Activated T-cell treated with anti-CD3 and anti-CD28 coated beads, Interleukin-2, amount 50 U/mL, for 72 hours (primary cell): ENCODE data around the gene FOXP1. TPM values are rescaled to one million over a fixed set of nuclear protein-coding genes. Genes with fewer than 3 reads are reported as not detected.

Experiments used
- ATAC-seq, 2 donors: fragments of 150-1000 bp; cut with Tn5 transposase; replicated peaks in 1 of 2; 2 replicates each; pipeline ENCODE4 v1.10.0; 2021; ENCODE audit warnings: moderate library complexity in 2 of 2, mild to moderate bottlenecking in 1 of 2
- DNase-seq, 2 donors: peaks; one replicate each; pipeline ENCODE4 v3.0.0; 2021 to 2022; ENCODE audit warnings: mixed read lengths in 1 of 2
- H3K27ac Mint-ChIP-seq: one replicate; pipeline ENCODE4 v1.8.0; 2022; ENCODE audit warnings: mild to moderate bottlenecking, moderate library complexity, mixed read lengths
- H3K27me3 Mint-ChIP-seq: one replicate; pipeline ENCODE4 v1.8.0; 2022; ENCODE audit warnings: low read depth, mixed read lengths
- H3K36me3 Mint-ChIP-seq, 2 donors: one replicate each; pipeline ENCODE4 v1.8.0; 2022; ENCODE audit warnings: mixed read lengths in 2 of 2, mild to moderate bottlenecking in 1 of 2; ENCODE audit not compliant: insufficient read depth in 2 of 2
- H3K4me1 Mint-ChIP-seq: one replicate; pipeline ENCODE4 v1.8.0; 2022; ENCODE audit warnings: low read depth, mixed read lengths
- H3K4me3 Mint-ChIP-seq, 2 donors: one replicate each; pipeline ENCODE4 v1.8.0; 2022; ENCODE audit warnings: mild to moderate bottlenecking in 2 of 2, mixed read lengths in 2 of 2, moderate library complexity in 2 of 2
- H3K9me3 Mint-ChIP-seq, 2 donors: one replicate each; pipeline ENCODE4 v1.8.0; 2022; ENCODE audit warnings: mixed read lengths in 2 of 2
- total RNA-seq, 2 donors: library from RNA; stranded (reverse); gene quantifications; one replicate each; pipeline ENCODE4 v1.2.3, GENCODE V29; 2022

FOXP1 gene
- total RNA-seq, 2 donors from 2014 or later: 124 to 156 TPM

- Mint-ChIP-seq H3K27ac (peak overlapping the region; percentile 31), H3K9me3 (peaks cover 0 to 1% of the 10 kb centered on the region in 2 donors), H3K27me3 (no peaks in the 10 kb centered on the region), H3K4me3 (peak overlapping the region in 1 of 2 donors; percentile 2), H3K36me3 (peaks cover 3 to 9% of the 10 kb centered on the region in 2 donors), H3K4me1 (peaks cover 86% of the 10 kb centered on the region)
- ATAC-seq (no peak), DNase-seq (no peak)
Measured at GRCh38 chr3:71271596-71271995, 311.9 kb downstream of the FOXP1 start.

GRCh38 chr3:71269906-71270305 lies 313.6 kb downstream of the FOXP1 start:
- H3K4me3 Mint-ChIP-seq: peak overlapping the region; percentile 50 to 71
- H3K9me3 Mint-ChIP-seq: peaks cover 0 to 1% of the 10 kb centered on the region in 2 donors
- H3K4me1 Mint-ChIP-seq: peaks cover 87% of the 10 kb centered on the region
- peak overlapping the region; percentile 62 for H3K27ac Mint-ChIP-seq
- DNase-seq (peak; percentile 6 to 19), ATAC-seq (peak; percentile 59 to 62)
- peaks cover 10 to 11% of the 10 kb centered on the region in 2 donors for H3K36me3 Mint-ChIP-seq
- no peaks in the 10 kb centered on the region for H3K27me3 Mint-ChIP-seq

GRCh38 chr3:71268462-71268999 lies 315.0 kb downstream of the FOXP1 start:
- no peaks in the 10 kb centered on the region for H3K9me3 Mint-ChIP-seq
- peak overlapping the region; percentile 22 to 29 for H3K4me3 Mint-ChIP-seq
- H3K27ac Mint-ChIP-seq: peak overlapping the region; percentile 22
- H3K4me1 Mint-ChIP-seq: peaks cover 89% of the 10 kb centered on the region
- ATAC-seq (no peak), DNase-seq (no peak)
- H3K27me3 Mint-ChIP-seq: no peaks in the 10 kb centered on the region
- peaks cover 10 to 11% of the 10 kb centered on the region in 2 donors for H3K36me3 Mint-ChIP-seq

- peak in 1 of 2 donors; percentile 21 for ATAC-seq
- DNase-seq: no peak
- H3K36me3 Mint-ChIP-seq: peaks cover 5 to 10% of the 10 kb centered on the region in 2 donors
- peak overlapping the region in 1 of 2 donors; percentile 9 for H3K4me3 Mint-ChIP-seq
- no peaks in the 10 kb centered on the region for H3K9me3 Mint-ChIP-seq
- H3K4me1 Mint-ChIP-seq: peaks cover 92% of the 10 kb centered on the region
- H3K27ac Mint-ChIP-seq: peak overlapping the region; percentile 8
- H3K27me3 Mint-ChIP-seq: no peaks in the 10 kb centered on the region
Measured at GRCh38 chr3:71266875-71267274, 316.7 kb downstream of the FOXP1 start.

- ATAC-seq (no peak), DNase-seq (no peak)
- H3K36me3 Mint-ChIP-seq: peaks cover 5 to 10% of the 10 kb centered on the region in 2 donors
- H3K9me3 Mint-ChIP-seq: no peaks in the 10 kb centered on the region
- no peaks in the 10 kb centered on the region for H3K27me3 Mint-ChIP-seq
- H3K4me1 Mint-ChIP-seq: peaks cover 84% of the 10 kb centered on the region
- no peak overlapping the region for H3K27ac Mint-ChIP-seq
- H3K4me3 Mint-ChIP-seq: peak overlapping the region; percentile 29 to 70
Measured at GRCh38 chr3:71265365-71265915, 318.1 kb downstream of the FOXP1 start.

- Mint-ChIP-seq H3K36me3 (peaks cover 5 to 10% of the 10 kb centered on the region in 2 donors), H3K27ac (peak overlapping the region; percentile 48), H3K27me3 (no peaks in the 10 kb centered on the region), H3K4me3 (peak overlapping the region; percentile 29 to 70), H3K9me3 (no peaks in the 10 kb centered on the region), H3K4me1 (peaks cover 81% of the 10 kb centered on the region)
- peak; percentile 65 to 73 for ATAC-seq
- DNase-seq: no peak
Measured at GRCh38 chr3:71264840-71265239, 318.7 kb downstream of the FOXP1 start.

GRCh38 chr3:71262364-71263265 lies 320.9 kb downstream of the FOXP1 start:
- Mint-ChIP-seq H3K4me3 (peak overlapping the region; percentile 56 to 67), H3K36me3 (peaks cover 5 to 10% of the 10 kb centered on the region in 2 donors), H3K4me1 (peaks cover 85% of the 10 kb centered on the region), H3K27me3 (no peaks in the 10 kb centered on the region), H3K9me3 (no peaks in the 10 kb centered on the region), H3K27ac (peak overlapping the region; percentile 85)
- no peak for DNase-seq
- peak; percentile 43 for ATAC-seq

- no peaks in the 10 kb centered on the region for H3K9me3 Mint-ChIP-seq
- no peak for DNase-seq
- peaks cover 4 to 5% of the 10 kb centered on the region in 2 donors for H3K36me3 Mint-ChIP-seq
- no peak overlapping the region for H3K27ac Mint-ChIP-seq
- H3K4me3 Mint-ChIP-seq: no peak overlapping the region
- no peaks in the 10 kb centered on the region for H3K27me3 Mint-ChIP-seq
- peaks cover 85% of the 10 kb centered on the region for H3K4me1 Mint-ChIP-seq
- ATAC-seq: no peak
Measured at GRCh38 chr3:71260782-71261181, 322.7 kb downstream of the FOXP1 start.

GRCh38 chr3:71258526-71258925 lies 325.0 kb downstream of the FOXP1 start:
- H3K27ac Mint-ChIP-seq: no peak overlapping the region
- H3K36me3 Mint-ChIP-seq: peaks cover 0 to 6% of the 10 kb centered on the region in 2 donors
- no peak overlapping the region for H3K4me3 Mint-ChIP-seq
- no peak for DNase-seq
- no peaks in the 10 kb centered on the region for H3K27me3 Mint-ChIP-seq
- H3K9me3 Mint-ChIP-seq: no peaks in the 10 kb centered on the region
- H3K4me1 Mint-ChIP-seq: peaks cover 75% of the 10 kb centered on the region
- no peak for ATAC-seq

GRCh38 chr3:71258116-71258515 lies 325.4 kb downstream of the FOXP1 start:
- Mint-ChIP-seq H3K27ac (no peak overlapping the region), H3K36me3 (peaks cover 0 to 6% of the 10 kb centered on the region in 2 donors), H3K4me3 (peak overlapping the region in 1 of 2 donors; percentile 19), H3K9me3 (no peaks in the 10 kb centered on the region), H3K4me1 (peaks cover 74% of the 10 kb centered on the region), H3K27me3 (no peaks in the 10 kb centered on the region)
- DNase-seq: no peak
- ATAC-seq: peak in 1 of 2 donors; percentile 45

GRCh38 chr3:71255498-71255897 lies 328.0 kb downstream of the FOXP1 start:
- Mint-ChIP-seq H3K4me3 (no peak overlapping the region), H3K27ac (no peak overlapping the region), H3K36me3 (peaks cover 0 to 6% of the 10 kb centered on the region in 2 donors), H3K4me1 (peaks cover 76% of the 10 kb centered on the region), H3K9me3 (no peaks in the 10 kb centered on the region), H3K27me3 (no peaks in the 10 kb centered on the region)
- ATAC-seq (no peak), DNase-seq (no peak)

GRCh38 chr3:71254281-71255057 lies 329.1 kb downstream of the FOXP1 start:
- no peaks in the 10 kb centered on the region for H3K9me3 Mint-ChIP-seq
- H3K4me1 Mint-ChIP-seq: peaks cover 74% of the 10 kb centered on the region
- no peak overlapping the region for H3K27ac Mint-ChIP-seq

More at GRCh38 chr3:71254281-71255057, 329.1 kb downstream of the FOXP1 start:
- DNase-seq (no peak), ATAC-seq (no peak)
- Mint-ChIP-seq H3K36me3 (peaks cover 0 to 6% of the 10 kb centered on the region in 2 donors), H3K27me3 (no peaks in the 10 kb centered on the region), H3K4me3 (no peak overlapping the region)
